Adrenal gland (tissue), 12 donors: ENCODE results near the gene SRGAP1. TPM values are rescaled to one million over a fixed set of nuclear protein-coding genes. Genes with fewer than 3 reads are reported as not detected.

Source experiments
- DNase-seq, 7 donors: peaks; one replicate each; pipeline ENCODE4 v3.0.0-alpha.2; 2019 to 2020
- H3K27ac ChIP-seq, 5 donors: fragments of 200-600 bp; sonication (generic) in 4 of 5; 1 replicate in 3 of 5; 2 replicates in 2 of 5; pipeline versions ENCODE4 v1.5.1 to v1.8.0; 2016 to 2020; ENCODE audit warnings: mild to moderate bottlenecking in 1 of 5
- H3K27me3 ChIP-seq: fragments of 200-600 bp; 2 replicates; pipeline ENCODE4 v1.8.0; 2021
- H3K36me3 ChIP-seq, 2 donors: fragments of 200-600 bp; replicated peaks in 1 of 2; 1 replicate in 1 of 2; 2 replicates in 1 of 2; pipeline versions ENCODE4 v1.5.1 to v1.8.0; 2018 to 2022
- H3K4me1 ChIP-seq, 2 donors: fragments of 200-600 bp; replicated peaks in 1 of 2; 1 replicate in 1 of 2; 2 replicates in 1 of 2; pipeline versions ENCODE4 v1.5.1 to v1.8.0; 2018 to 2021
- H3K4me3 ChIP-seq, 4 donors: fragments of 200-600 bp; sonication (generic) in 3 of 4; one replicate each; pipeline ENCODE4 v1.5.1; 2016 to 2018
- H3K9me3 ChIP-seq, 3 donors: fragments of 200-600 bp; sonication (generic) in 1 of 3; replicated peaks in 1 of 3; 1 replicate in 2 of 3; 2 replicates in 1 of 3; pipeline versions ENCODE4 v1.5.1 to v1.8.0; 2016 to 2021
- POLR2A ChIP-seq, 2 donors: fragments of 450-650 bp; IDR thresholded peaks; one replicate each; pipeline ENCODE4 v1.6.1; 2017; ENCODE audit warnings: antibody characterized with exemption in 2 of 2, mild to moderate bottlenecking in 2 of 2, moderate library complexity in 1 of 2
- WGBS, 4 donors: extraction: QIAGEN DNeasy Blood & Tissue Kit in 2 of 4; methylation state at CpG; one replicate each; pipeline versions ENCODE4 v1.1.5 to v1.1.7; 2013 to 2017; 5-methylcytosine and 5-hydroxymethylcytosine counted together
- intact Hi-C, 2 donors: fragments of 100-400 bp; cut with DNase I; formaldehyde crosslinking; loops; one replicate each; pipeline versions ENCODE4 v1.14.1 to v1.15.0; 2022 to 2023
- polyA plus RNA-seq, 3 donors: library from polyadenylated mRNA; stranded (reverse); fragments of 200-250 nt in 2 of 3; fragments of 350-450 nt in 1 of 3; fragmentation: Illumina TruSeq in 1 of 3; extraction: RNeasy Lipid Tissue Mini Kit (QIAGEN cat#74804) in 1 of 3; gene quantifications; one replicate each; pipeline ENCODE4 v1.2.3, GENCODE V29; 2013 to 2014
- total RNA-seq, 9 donors: library from RNA; depleted of rRNA in 4 of 9; stranded (reverse); fragments of >200 nt in 4 of 9; fragments of 120-200 nt in 1 of 9; fragmentation: NEBNext Ultra II Directional in 1 of 9; extraction: Animal tissue kit (Norgen Biotek cat#: 25700) in 1 of 9; gene quantifications; one replicate each; pipeline versions ENCODE4 v1.1.0 to v1.2.4, GENCODE V29; 2013 to 2023
- TF ChIP-seq, protein P1 (sequence below), 6 experiments: fragments of 450-650 bp in 4 of 6; fragments of 200-600 bp in 2 of 6; sonication (generic) in 1 of 6; IDR thresholded peaks; 1 replicate in 5 of 6; 2 replicates in 1 of 6; pipeline versions ENCODE4 v1.5.1 to v1.8.0; 2016 to 2021; ENCODE audit warnings: antibody characterized with exemption in 6 of 6, mild to moderate bottlenecking in 2 of 6, moderate library complexity in 1 of 6
- donor health status: healthy with polysubstance abuse.
- donor health status: Bipolar disorder and iron deficiency.
- donor health status: DM: yes; HTN: yes; CAD: no.
- donor health status: DM: no; HTN: no; CAD: no.
- donor health status: DM: no; HTN: no; CAD: no.
- donor health status: DM: yes; HTN: yes; CAD: no.

Gene SRGAP1
- total and polyA plus RNA-seq, 12 donors, result 2.4 to 35.6 (median 9.8) TPM

DNA sequence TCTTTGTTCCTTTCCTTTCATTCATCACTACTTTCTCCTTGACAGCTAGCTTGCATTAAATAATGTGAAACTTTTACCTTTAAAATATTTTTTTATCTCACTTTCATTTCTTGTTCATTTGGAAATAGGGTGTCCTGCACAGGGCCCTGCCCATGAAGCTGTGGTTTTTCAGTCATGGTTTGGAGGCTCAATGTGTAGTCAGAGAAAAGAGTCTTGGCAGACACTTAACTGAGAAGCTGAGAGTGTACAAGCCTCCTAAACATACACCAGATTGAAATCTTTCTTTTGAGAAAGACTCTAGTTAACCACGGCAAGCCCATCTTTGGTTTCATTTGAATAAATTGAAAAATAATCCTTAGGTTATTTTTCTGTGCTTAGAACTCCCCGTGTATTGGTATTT lies 303.4 kb downstream of the SRGAP1 start:
- H3K27ac ChIP-seq, result no peak overlapping the region
- WGBS, 4 donors, result 85 to 91% (median 90%) methylated on average over 2 of the region's 2 CpGs
- TF ChIP-seq, protein P1, sequence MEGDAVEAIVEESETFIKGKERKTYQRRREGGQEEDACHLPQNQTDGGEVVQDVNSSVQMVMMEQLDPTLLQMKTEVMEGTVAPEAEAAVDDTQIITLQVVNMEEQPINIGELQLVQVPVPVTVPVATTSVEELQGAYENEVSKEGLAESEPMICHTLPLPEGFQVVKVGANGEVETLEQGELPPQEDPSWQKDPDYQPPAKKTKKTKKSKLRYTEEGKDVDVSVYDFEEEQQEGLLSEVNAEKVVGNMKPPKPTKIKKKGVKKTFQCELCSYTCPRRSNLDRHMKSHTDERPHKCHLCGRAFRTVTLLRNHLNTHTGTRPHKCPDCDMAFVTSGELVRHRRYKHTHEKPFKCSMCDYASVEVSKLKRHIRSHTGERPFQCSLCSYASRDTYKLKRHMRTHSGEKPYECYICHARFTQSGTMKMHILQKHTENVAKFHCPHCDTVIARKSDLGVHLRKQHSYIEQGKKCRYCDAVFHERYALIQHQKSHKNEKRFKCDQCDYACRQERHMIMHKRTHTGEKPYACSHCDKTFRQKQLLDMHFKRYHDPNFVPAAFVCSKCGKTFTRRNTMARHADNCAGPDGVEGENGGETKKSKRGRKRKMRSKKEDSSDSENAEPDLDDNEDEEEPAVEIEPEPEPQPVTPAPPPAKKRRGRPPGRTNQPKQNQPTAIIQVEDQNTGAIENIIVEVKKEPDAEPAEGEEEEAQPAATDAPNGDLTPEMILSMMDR (IDR thresholded peaks at IDR 0.05), result no peak
- no peak for TF ChIP-seq POLR2A (IDR thresholded peaks at IDR 0.05)
- intact Hi-C loops, result no loop called here
- H3K4me3 ChIP-seq, result no peak overlapping the region
- H3K27me3 ChIP-seq, result no peaks in the 10 kb centered on the region
- peaks cover 0 to 3% of the 10 kb centered on the region in 2 donors for H3K36me3 ChIP-seq
- H3K4me1 ChIP-seq, result no peaks in the 10 kb centered on the region
- H3K9me3 ChIP-seq, result no peaks in the 10 kb centered on the region
- no peak for DNase-seq

DNA sequence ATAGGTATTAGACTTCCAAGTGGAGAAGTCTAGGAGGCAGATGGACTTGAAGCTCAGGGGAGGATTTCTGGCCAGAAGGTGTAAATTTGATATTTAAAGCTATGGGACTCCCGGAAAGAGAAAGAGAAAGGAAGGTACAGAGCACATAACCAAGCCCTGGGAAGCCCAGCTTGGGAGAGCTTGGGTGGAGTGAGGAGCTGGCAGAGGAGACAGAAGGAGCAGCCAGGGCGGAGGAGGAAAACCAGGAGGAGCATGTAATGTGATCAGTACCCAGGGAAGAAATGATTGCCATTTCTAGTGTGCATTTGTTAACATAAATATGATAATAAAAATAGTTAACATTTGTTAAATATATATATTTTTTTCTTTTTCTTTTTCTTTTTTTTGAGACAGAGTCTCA lies 310.2 kb downstream of the SRGAP1 start:
- 79 to 88% (median 84%) methylated on average over 2 of the region's 2 CpGs for WGBS, 4 donors

DNA sequence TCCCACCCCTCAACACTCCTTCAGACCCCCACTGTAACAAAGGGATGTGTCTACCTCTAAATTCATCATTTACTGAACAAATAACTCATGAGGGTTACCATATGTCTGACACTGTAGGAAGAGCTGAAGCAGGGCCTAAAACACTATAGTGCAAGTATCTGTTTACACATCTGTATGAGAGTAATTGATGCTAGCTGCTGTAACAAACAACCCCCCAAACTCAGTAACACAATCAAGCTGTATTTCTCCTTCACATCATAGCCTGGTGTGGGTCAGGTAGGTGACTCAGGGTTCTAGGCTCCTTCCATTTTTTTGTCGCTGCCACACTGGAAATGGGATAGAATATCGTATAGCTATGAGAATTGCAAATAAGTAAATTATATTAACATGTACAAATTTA lies 312.6 kb downstream of the SRGAP1 start:
- no peaks in the 10 kb centered on the region for H3K4me1 ChIP-seq
- no peak overlapping the region for H3K27ac ChIP-seq
- no peak overlapping the region for H3K4me3 ChIP-seq
- H3K9me3 ChIP-seq, result no peaks in the 10 kb centered on the region
- intact Hi-C loops, result no loop called here
- TF ChIP-seq POLR2A (IDR thresholded peaks at IDR 0.05), result no peak
- TF ChIP-seq, protein P1 (IDR thresholded peaks at IDR 0.05), result no peak
- no peaks in the 10 kb centered on the region for H3K27me3 ChIP-seq
- H3K36me3 ChIP-seq, result no peaks in the 10 kb centered on the region
- no peak for DNase-seq
- whole genome bisulfite sequencing, 4 donors, result 86 to 95% (median 88%) methylated on average over 2 of the region's 2 CpGs

More for the DNA sequence above, 310.2 kb downstream of the SRGAP1 start:
- Histone ChIP-seq H3K27me3 (no peaks in the 10 kb centered on the region), H3K27ac (no peak overlapping the region), H3K9me3 (no peaks in the 10 kb centered on the region), H3K4me1 (no peaks in the 10 kb centered on the region), H3K36me3 (no peaks in the 10 kb centered on the region), H3K4me3 (no peak overlapping the region)
- DNase-seq, result no peak
- intact Hi-C loops, result no loop called here
- TF ChIP-seq, protein P1 (IDR thresholded peaks at IDR 0.05), result no peak
- no peak for TF ChIP-seq POLR2A (IDR thresholded peaks at IDR 0.05)

DNA sequence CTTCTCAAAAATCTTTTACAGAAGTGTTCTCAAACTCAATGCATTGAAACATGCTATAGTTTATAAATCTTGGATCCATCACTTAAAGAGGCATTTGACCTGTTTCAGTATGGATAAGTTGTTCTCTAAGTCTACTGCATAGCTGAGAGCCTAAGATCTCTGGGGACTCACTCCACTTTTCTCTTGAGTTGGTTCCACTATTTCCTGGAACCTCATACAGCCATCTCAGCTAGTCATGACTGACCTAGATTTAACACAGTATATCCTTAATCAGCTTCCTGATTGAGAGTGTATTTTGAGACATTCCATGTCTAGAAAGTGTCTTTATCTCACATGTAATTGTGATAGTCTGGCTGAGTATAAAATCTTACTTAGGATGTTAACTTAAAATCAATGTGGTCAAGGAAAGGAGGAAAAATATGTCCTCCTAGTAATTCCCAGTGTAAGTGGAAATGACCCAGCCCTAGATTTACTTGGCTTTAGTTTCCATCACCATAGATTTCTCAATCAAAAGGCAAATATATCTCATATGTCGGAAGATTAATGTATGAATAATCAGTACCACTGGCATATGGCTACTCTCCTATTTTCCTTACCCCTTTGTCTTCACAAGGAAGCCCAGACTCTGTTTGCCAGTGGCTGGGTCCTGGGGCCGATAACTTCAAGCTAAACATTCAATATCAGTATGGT lies 315.7 kb downstream of the SRGAP1 start:
- H3K9me3 ChIP-seq, result no peaks in the 10 kb centered on the region
- no peaks in the 10 kb centered on the region for H3K36me3 ChIP-seq
- WGBS, 4 donors, result 89 to 94% (median 93%) methylated on average over 2 of the region's 2 CpGs
- H3K27me3 ChIP-seq, result no peaks in the 10 kb centered on the region
- intact Hi-C loops, result no loop called here
- H3K4me1 ChIP-seq, result no peaks in the 10 kb centered on the region
- H3K27ac ChIP-seq, result no peak overlapping the region
- no peak for TF ChIP-seq POLR2A (IDR thresholded peaks at IDR 0.05)
- TF ChIP-seq, protein P1 (IDR thresholded peaks at IDR 0.05), result no peak
- H3K4me3 ChIP-seq, result no peak overlapping the region
- no peak for DNase-seq
